8988T (cell line): Measurements from ENCODE around the gene RFTN2.
"Not testable (repeated sequence)": the region's sequence is repeated elsewhere in the genome, so short reads cannot be mapped to it uniquely, and the experiment has no call there.

Source experiments
- DNase-seq: peaks from one replicate; pipeline ENCODE4 v3.0.0; 2011

RFTN2 gene

GRCh38 chr2:197600306-197600705 is 75.1 kb downstream of the RFTN2 start:
- DNase-seq, result no peak

GRCh38 chr2:197599285-197599965 is 76.0 kb downstream of the RFTN2 start:
- peak; percentile 30 for DNase-seq

DNA sequence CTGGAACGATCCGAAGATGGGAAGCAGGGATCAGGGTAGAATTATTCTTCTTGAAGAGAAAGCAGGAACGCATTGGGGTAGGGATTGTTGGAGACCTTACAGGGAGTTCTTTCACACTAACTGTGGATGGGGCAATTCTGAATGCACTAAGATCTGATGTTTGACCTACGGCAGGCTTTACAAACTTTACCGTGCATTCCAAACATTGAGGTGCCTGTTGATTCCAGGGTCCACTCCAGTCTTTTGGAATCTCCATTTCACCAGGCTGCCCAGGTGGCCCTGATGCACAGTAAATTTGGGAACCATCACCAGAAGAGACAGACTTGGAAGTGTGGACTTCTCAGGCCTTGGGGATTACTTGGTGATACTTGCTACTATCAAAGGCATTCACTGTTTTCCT is 76.9 kb downstream of the RFTN2 start:
- DNase-seq, result no peak

DNA sequence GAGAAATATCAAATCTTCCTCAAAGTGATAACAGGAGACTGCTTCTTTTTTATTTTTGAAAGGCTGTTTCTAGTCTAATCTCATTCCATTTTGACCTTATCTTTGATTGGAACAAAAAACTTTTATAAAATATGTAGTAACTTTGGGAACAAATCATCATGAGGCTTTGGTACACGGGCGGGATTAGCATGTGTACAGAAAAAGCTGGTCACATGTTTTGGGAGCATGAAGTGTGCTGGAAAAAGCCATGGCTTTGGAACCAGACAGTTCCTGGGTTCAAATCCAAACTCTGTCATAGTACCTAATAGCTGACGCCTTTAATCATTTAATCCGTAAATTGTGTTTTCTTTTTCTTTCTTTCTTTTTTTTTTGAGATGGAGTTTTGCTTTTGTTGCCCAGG is 78.2 kb downstream of the RFTN2 start:
- no peak for DNase-seq

GRCh38 chr2:197596766-197597165 is 78.6 kb downstream of the RFTN2 start:
- DNase-seq, result no peak

- no peak for DNase-seq
These were observed 83.9 kb downstream of the RFTN2 start for GRCh38 chr2:197591339-197592072.

DNA sequence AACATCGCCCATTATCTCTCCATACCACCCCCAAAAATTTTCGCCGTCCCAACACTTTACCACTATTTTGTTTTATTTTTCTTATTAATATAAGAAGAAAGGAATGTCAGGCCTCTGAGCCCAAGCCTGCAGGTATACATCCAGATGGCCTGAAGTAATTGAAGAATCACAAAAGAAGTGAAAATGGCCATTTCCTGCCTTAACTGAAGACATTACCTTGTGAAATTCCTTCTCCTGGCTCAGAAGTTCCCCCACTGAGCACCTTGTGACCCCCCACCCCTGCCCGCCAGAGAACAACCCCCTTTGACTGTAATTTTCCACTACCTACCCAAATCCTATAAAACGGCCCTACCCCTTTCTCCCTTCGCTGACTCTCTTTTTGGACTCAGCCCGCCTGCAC is 88.1 kb downstream of the RFTN2 start:
- not testable (repeated sequence) for DNase-seq

DNA sequence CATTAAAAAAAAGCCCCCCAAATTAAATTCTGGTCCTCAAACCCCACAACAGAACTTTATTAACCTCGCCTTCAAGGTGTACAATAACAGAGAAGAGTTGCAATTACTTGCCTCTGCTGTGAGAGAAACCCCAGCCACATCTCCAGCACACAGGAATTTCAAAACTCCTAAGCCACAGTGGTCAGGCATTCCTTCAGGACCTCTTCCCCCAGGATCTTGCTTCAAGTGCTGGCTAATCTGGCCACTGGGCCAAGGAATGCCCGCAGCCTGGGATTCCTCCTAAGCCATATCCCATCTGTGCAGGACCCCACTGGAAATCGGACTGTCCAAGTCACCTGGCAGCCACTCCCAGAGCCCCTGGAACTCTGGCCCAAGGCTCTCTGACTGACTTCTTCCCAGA is 95.2 kb downstream of the RFTN2 start:
- DNase-seq, result not testable (repeated sequence)

- not testable (repeated sequence) for DNase-seq
These were observed 97.1 kb downstream of the RFTN2 start for GRCh38 chr2:197578294-197578693.

DNA sequence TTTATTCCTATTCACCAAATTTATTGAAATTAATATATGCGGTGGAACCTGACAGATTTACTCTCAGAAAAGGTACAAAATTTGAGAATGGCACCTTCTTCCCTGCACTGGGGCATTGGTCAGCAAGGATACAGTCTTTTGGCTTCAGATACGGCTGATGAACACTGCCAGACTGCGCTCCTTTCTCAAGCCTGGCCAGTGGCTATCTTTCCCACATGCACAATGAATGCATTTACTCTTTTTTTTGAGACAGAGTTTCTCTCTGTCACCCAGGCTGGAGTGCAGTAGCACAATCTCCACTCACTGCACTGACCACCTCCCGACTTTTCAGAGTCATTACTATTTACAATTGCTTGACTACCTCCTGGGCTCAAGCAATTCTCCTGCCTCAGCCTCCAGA is 97.9 kb downstream of the RFTN2 start:
- DNase-seq, result no peak

DNA sequence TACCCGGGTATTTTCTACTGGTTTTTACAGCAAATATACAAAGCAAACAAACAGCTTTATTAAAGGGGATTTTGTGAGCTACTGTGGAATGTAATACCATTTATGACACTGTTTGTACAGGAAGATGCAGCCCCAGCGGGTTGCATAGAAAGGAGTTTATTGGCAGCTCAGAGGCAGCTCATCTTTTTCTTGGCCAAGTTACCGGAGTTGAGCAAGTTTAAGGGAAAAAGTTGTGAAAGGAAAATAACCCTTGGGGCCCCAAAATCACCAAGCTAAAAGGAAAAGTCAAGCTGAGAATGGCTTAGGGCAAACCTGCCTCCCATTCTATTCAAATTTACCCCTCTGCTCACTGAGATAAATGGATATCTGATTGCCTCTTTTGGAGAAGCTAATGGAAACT is 98.8 kb downstream of the RFTN2 start:
- DNase-seq, result no peak

DNA sequence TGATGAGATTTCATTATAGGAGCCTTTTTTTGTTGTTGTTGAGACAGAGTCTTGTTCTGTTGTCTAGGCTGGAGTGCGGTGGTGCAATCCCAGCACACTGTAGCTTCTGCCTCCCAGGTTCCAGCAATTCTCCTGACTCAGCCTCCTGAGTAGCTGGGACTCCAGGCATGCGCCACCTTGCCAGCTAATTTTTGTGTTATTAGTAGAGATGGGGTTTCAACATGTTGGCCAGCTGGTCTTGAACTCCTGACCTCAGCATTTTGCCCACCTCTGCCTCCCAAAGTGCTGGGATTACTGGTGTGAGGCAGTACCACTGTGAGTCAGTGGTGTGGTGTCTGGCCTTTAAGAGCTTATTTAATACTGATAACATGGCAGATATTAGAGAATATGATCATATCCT is 99.4 kb downstream of the RFTN2 start:
- no peak for DNase-seq

- DNase-seq, result no peak
These were observed 101.8 kb downstream of the RFTN2 start for GRCh38 chr2:197573608-197574007.

GRCh38 chr2:197571627-197572271 is 103.6 kb downstream of the RFTN2 start:
- peak; percentile 32 for DNase-seq

DNA sequence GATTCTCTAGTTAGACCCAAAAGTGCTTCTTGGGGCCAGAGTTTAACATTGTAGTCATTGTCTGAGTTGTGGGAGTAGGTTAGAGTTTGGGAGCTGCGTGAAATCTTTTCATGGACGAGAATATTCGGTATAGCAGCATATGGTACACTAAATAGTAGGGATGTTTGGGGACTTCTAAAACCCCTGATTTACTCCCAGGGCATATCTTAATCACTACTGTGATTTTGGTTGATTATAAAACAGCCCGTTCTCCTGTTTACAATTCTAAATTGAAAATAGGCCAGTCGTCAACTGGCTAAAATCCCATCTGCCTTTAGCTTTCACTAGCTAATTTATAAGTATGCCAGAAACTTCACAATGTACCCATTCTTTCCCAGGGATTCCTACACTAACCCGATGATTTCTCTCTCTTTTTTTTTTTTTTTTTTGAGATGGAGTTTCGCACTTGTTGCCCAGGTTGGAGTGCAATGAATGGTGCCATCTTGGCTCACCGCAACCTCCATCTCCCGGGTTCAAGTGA is 115.2 kb downstream of the RFTN2 start:
- DNase-seq, result no peak

GRCh38 chr2:197559681-197560080 is 115.7 kb downstream of the RFTN2 start:
- DNase-seq, result no peak

DNA sequence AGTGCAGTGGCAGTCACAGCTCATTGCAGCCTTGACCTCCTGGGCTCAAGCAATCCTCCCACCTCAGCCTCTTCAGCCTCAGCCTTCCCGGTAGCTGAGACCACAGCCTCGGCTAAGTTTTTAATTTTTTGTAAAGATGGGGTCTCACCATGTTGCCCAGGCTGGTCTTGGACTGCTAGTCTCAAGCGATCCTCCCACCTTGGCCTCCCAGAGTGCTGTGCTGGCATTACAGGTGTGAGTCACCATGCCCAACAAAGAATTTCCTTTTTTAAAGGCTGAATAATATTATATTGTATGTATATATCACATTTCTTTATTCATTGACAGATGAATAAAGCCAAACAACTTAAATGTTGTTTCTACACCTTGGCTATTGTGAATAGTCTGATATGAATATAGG is 117.0 kb downstream of the RFTN2 start:
- no peak for DNase-seq

DNA sequence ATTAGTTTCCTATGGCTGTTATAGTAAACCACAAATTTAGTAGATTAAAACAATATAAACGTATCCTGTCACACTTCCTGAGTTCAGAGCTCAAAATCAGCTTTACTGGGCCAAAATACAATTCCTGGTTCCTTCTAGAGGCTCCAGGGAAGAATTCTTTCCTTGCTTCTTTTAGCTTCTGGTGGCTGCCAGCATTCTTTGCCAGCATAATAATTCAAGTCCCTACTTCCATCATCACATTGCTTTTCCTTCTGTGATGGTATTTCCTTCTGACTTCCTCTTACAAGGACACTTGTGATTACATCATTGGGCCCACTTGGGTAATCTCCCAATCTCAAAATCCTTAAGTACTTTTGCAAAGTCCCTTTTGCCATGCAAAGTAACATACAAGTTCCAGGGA is 118.9 kb downstream of the RFTN2 start:
- no peak for DNase-seq

GRCh38 chr2:197555467-197555866 is 119.9 kb downstream of the RFTN2 start:
- DNase-seq, result no peak

DNA sequence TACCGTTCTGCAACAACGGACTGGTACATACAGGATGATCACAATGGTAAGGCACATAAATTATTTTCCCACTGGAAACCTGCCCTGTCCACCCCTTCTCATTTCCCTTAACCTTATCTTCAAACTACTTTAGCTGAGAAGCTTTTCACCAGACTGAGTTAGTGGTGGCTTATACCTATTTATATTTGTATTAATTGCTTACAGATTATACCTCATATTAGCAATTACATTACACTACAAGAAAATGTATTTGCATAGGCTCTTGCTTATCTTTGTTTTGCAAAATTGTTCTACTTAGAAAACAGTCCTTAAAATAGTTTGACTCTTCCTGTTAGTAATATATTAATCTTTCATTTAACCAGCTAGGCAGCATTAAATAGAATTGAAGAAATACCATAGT is 124.1 kb downstream of the RFTN2 start:
- not testable (repeated sequence) for DNase-seq

GRCh38 chr2:197548582-197548981 is 126.8 kb downstream of the RFTN2 start:
- DNase-seq, result no peak

- no peak for DNase-seq
These were observed 128.1 kb downstream of the RFTN2 start for GRCh38 chr2:197547163-197547900.

GRCh38 chr2:197543206-197543605 is 132.2 kb downstream of the RFTN2 start:
- DNase-seq, result no peak
